Activated naive CD8-positive, alpha-beta T cell treated with anti-CD3 and anti-CD28 coated beads, Interleukin-2, amount 50 U/mL, for 24 hours (primary cell): ENCODE measurements around the gene NUMB.
A peak's percentile ranks its signal among the peaks of the same experiment; 100 is the strongest.
"Not testable (repeated sequence)": the region's sequence is repeated elsewhere in the genome, so short reads cannot be mapped to it uniquely, and the experiment has no call there.

Source experiments
- ATAC-seq: fragments of 150-1000 bp; cut with Tn5 transposase; one replicate; pipeline ENCODE4 v1.10.0; 2021
- DNase-seq: peaks from one replicate; pipeline ENCODE4 v3.0.0; 2021
- H3K27ac Mint-ChIP-seq: one replicate; pipeline ENCODE4 v1.8.0; 2021; ENCODE audit warnings: mild to moderate bottlenecking, mixed read lengths
- H3K27me3 Mint-ChIP-seq: one replicate; pipeline ENCODE4 v1.8.0; 2021; ENCODE audit warnings: mixed read lengths
- H3K36me3 Mint-ChIP-seq: one replicate; pipeline ENCODE4 v1.8.0; 2021; ENCODE audit warnings: low read depth, mixed read lengths
- H3K4me1 Mint-ChIP-seq: one replicate; pipeline ENCODE4 v1.8.0; 2021; ENCODE audit warnings: mixed read lengths
- H3K4me3 Mint-ChIP-seq: one replicate; pipeline ENCODE4 v1.8.0; 2021; ENCODE audit warnings: mild to moderate bottlenecking, moderate library complexity, mixed read lengths
- H3K9me3 Mint-ChIP-seq: one replicate; pipeline ENCODE4 v1.8.0; 2021; ENCODE audit warnings: mixed read lengths

Gene NUMB

DNA sequence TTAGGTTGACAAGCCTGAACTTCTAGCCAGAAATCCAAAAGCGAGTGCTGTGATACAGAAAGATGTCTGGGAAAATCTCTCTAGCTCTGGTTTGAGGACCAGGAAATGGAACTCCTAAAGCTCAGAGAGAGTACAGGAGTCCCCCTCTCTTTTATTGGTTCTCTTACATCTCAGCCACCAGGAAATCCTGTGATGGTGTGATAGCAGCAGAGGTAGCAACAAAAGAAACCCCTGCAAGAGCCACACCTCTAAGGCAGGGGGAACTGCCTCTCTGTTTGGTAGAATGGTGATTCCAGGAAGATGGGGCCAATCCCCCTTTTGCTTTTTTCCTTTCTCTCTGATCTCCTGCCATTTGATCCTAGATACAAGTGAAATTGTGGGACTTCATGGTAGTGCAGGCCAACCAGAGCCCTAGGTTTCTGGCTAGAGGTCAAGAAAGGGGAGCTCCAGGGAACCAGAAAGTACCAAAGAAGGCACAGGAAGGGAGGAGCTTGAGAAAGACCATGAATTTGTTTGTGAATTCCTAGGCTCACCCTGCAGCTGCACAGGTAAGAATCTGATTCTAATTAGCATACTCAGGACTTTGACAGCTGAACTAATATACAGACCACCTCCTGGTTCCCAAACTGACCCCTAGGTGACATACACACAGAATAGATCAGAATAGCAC lies 132.6 kb downstream of the NUMB start:
- ATAC-seq = no peak
- H3K27ac Mint-ChIP-seq = no peak overlapping the region
- H3K4me1 Mint-ChIP-seq = peaks cover 31% of the 10 kb centered on the region

DNA sequence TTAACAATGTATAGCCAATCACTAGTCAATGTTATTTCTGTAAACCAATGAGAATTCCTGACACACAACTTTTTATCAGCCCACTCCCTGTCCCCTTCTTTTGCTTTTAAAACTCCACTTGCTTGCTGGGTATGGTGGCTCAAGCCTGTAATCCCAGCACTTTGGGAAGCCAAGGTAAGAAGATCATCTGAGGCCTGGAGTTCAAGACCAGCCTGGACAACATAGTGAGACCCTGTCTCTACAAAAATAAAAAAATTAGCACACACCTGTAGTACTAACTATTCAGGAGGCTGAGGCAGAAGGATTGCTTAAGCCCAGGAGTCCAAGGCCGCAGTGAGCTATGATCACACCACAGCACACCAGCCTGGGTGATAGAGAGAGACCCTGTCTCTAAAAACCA lies 133.3 kb downstream of the NUMB start:
- no peak for DNase-seq
- H3K4me1 Mint-ChIP-seq = peaks cover 31% of the 10 kb centered on the region
- no peak overlapping the region for H3K4me3 Mint-ChIP-seq
- no peaks in the 10 kb centered on the region for H3K36me3 Mint-ChIP-seq
- no peak for ATAC-seq
- H3K9me3 Mint-ChIP-seq = no peaks in the 10 kb centered on the region
- H3K27ac Mint-ChIP-seq = no peak overlapping the region
- H3K27me3 Mint-ChIP-seq = no peaks in the 10 kb centered on the region

More for the DNA sequence above, 132.6 kb downstream of the NUMB start:
- Mint-ChIP-seq H3K36me3 (no peaks in the 10 kb centered on the region), H3K4me3 (no peak overlapping the region), H3K9me3 (no peaks in the 10 kb centered on the region), H3K27me3 (no peaks in the 10 kb centered on the region)
- no peak for DNase-seq

DNA sequence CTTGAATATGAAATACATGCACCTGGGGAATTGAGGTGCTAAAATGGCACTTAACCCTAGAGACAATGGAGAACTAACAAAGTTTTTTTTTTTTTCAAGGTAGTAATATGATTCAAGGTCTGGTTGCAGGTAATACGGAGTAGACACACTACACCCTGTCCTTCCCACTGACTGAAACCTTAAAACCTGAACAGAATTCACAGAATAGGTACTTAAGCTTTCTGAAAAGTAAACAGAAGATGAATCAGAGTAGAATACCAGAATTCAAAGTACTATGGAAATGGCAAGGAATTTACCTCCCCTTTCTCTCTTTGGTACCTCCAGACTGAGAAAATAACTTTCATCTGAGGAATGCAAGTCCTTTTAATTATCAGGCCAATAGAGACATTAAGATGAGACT lies 133.8 kb downstream of the NUMB start:
- peaks cover 31% of the 10 kb centered on the region for H3K4me1 Mint-ChIP-seq
- no peak for ATAC-seq
- H3K4me3 Mint-ChIP-seq = no peak overlapping the region
- no peaks in the 10 kb centered on the region for H3K9me3 Mint-ChIP-seq
- H3K36me3 Mint-ChIP-seq = peaks cover under 1% of the 10 kb centered on the region
- H3K27ac Mint-ChIP-seq = no peak overlapping the region
- H3K27me3 Mint-ChIP-seq = no peaks in the 10 kb centered on the region
- no peak for DNase-seq

DNA sequence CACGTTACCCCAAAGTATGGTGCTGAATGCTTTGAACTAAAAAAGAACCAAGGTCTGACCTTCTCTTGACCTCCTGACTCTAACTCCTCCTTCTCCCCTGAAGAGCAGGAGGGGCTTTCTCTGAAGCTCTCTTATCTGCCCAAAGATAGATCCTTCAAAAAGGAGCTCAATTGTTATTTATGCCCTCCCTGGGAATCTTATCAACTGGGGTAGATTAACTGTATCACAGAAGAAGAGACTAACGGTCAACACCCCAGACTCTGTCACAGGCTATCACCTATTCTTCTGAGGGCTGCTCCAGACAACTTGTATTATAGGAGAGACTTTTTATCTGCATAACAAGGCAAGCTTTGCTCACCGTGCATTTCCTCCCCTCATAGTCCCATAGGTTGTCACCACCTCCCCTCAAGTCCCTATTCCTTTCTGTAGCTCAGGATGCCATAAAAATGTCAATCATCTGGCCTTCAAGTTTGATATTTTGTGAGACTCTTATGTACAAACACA lies 134.4 kb downstream of the NUMB start:
- Mint-ChIP-seq H3K4me3 (no peak overlapping the region), H3K4me1 (peaks cover 31% of the 10 kb centered on the region), H3K9me3 (no peaks in the 10 kb centered on the region), H3K27ac (no peak overlapping the region), H3K27me3 (no peaks in the 10 kb centered on the region), H3K36me3 (peaks cover 4% of the 10 kb centered on the region)
- DNase-seq (no peak), ATAC-seq (no peak)

DNA sequence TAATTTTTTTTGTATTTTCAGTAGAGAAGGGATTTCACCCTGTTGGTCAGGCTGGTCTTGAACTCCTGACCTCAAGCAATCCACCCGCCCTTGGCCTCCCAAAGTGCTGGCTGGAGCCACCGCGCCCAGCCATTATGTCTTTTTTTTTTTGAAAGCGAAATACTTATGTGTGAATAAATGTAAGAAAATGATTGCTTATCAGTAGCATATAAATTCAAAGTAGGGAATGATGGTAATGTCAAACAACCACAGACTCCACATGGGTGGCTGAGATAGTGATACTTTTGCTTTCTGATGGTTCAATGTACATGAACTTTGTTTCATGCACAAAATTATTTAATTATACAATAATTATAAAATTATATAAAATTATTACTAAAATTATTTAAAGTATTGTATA lies 145.2 kb downstream of the NUMB start:
- H3K27me3 Mint-ChIP-seq = no peaks in the 10 kb centered on the region
- no peaks in the 10 kb centered on the region for H3K36me3 Mint-ChIP-seq
- H3K9me3 Mint-ChIP-seq = no peaks in the 10 kb centered on the region
- DNase-seq = no peak
- H3K27ac Mint-ChIP-seq = no peak overlapping the region
- no peak for ATAC-seq
- no peak overlapping the region for H3K4me3 Mint-ChIP-seq
- H3K4me1 Mint-ChIP-seq = peaks cover 8% of the 10 kb centered on the region

DNA sequence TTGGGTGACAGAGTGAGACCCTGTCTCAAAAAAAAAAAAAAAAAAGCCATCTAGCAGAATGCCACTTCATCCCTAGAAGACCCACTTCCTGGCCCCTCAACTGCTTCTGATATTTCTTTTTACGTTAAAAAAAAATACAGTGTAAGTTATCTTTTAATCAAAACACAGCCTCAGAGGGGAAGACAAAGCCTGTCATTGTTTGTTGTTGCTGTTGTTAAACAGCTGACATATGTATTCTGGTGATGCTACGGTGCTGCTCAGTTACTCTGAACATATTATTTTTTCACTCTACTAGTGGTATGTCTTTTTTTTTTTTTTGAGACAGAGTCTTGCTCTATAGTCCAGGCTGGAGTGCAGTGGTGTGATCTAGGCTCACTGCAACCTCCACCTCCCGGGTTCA lies 145.7 kb downstream of the NUMB start:
- Mint-ChIP-seq H3K4me1 (peaks cover 8% of the 10 kb centered on the region), H3K27ac (no peak overlapping the region), H3K9me3 (no peaks in the 10 kb centered on the region), H3K4me3 (no peak overlapping the region), H3K27me3 (no peaks in the 10 kb centered on the region), H3K36me3 (no peaks in the 10 kb centered on the region)
- ATAC-seq (no peak), DNase-seq (no peak)

DNA sequence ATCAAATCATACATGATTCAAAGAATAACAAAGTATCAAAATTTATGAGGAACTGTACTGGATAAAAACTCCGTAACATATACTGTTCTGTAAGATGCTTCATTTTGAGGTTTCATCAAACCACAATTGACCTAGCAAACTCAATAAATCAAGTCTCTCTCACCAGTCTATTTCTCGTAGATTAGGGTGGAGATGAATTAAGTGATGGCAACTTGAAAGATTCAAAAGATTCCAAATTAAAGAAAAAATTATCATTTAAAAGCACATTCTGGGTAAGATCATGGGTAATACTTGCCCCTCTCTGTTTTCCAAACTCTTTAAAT lies 146.7 kb downstream of the NUMB start:
- no peaks in the 10 kb centered on the region for H3K9me3 Mint-ChIP-seq
- DNase-seq = no peak
- peaks cover 8% of the 10 kb centered on the region for H3K4me1 Mint-ChIP-seq
- H3K27me3 Mint-ChIP-seq = no peaks in the 10 kb centered on the region
- no peak overlapping the region for H3K27ac Mint-ChIP-seq
- no peak overlapping the region for H3K4me3 Mint-ChIP-seq
- H3K36me3 Mint-ChIP-seq = peaks cover 3% of the 10 kb centered on the region
- no peak for ATAC-seq

DNA sequence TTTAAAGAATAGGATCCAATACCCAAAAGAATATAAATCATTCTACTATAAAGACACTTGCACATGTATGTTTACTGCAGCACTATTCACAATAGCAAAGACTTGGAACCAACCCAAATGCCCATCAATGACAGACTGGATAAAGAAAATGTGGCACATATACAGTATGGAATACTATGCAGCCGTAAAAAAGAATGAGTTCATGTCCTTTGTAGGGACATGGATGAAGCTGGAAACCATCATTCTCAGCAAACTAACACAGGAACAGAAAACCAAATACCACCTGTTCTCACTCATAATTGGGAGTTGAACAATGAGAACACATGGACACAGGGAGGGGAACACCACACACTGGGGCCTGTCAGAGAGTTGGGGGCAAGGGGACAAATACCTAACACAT lies 149.1 kb downstream of the NUMB start:
- ATAC-seq, H3K27ac Mint-ChIP-seq, H3K4me3 Mint-ChIP-seq, H3K27me3 Mint-ChIP-seq, H3K9me3 Mint-ChIP-seq, DNase-seq, H3K4me1 Mint-ChIP-seq, H3K36me3 Mint-ChIP-seq: not testable (repeated sequence)

DNA sequence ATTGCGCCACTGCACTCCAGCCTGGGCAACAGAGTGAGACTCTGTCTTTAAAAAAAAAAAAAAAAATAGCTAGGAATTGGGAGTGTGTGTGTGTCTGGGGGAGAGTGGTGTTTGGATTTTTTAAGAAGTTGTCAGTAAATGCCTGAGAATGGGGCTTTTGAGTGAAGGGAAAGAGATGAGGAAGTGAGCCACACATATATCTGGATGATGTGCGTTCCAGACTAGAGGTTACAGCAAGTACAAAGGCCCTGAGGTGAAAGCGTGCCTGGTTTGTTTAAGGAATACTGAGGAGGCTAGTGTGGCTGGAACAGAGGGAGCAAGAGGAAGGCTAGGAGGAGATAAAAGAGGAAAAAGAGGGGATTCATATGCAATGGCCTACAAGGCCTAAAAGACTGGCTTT lies 151.1 kb downstream of the NUMB start:
- no peak for ATAC-seq

DNA sequence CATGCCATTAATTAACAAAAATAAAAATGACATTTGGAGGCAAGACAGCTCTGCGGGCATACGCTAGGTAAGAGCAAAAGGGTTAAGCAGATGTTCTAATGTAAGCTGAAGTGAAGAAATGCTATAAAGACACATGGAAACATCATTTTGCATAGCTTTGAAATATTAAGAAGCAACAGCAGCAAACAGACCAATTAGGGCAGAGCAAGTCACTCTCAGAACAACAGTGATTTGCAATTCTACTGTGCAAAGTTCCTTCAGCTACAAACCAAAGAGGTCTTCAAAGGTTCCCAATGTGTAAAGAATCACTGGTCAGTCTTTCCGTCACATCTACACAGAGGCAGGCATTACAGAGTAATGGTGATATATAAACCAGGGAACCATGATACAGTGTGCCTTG lies 152.8 kb downstream of the NUMB start:
- DNase-seq (no peak), ATAC-seq (no peak)
- H3K27ac Mint-ChIP-seq = no peak overlapping the region
- H3K27me3 Mint-ChIP-seq = no peaks in the 10 kb centered on the region
- H3K36me3 Mint-ChIP-seq = peaks cover 3% of the 10 kb centered on the region
- peaks cover 5% of the 10 kb centered on the region for H3K4me1 Mint-ChIP-seq
- H3K9me3 Mint-ChIP-seq = no peaks in the 10 kb centered on the region
- no peak overlapping the region for H3K4me3 Mint-ChIP-seq

More for the DNA sequence above, 151.1 kb downstream of the NUMB start:
- Mint-ChIP-seq H3K4me1 (peaks cover 11% of the 10 kb centered on the region), H3K27ac (peak overlapping the region; percentile 33), H3K9me3 (no peaks in the 10 kb centered on the region), H3K27me3 (no peaks in the 10 kb centered on the region), H3K36me3 (peaks cover 3% of the 10 kb centered on the region), H3K4me3 (no peak overlapping the region)
- DNase-seq = no peak

DNA sequence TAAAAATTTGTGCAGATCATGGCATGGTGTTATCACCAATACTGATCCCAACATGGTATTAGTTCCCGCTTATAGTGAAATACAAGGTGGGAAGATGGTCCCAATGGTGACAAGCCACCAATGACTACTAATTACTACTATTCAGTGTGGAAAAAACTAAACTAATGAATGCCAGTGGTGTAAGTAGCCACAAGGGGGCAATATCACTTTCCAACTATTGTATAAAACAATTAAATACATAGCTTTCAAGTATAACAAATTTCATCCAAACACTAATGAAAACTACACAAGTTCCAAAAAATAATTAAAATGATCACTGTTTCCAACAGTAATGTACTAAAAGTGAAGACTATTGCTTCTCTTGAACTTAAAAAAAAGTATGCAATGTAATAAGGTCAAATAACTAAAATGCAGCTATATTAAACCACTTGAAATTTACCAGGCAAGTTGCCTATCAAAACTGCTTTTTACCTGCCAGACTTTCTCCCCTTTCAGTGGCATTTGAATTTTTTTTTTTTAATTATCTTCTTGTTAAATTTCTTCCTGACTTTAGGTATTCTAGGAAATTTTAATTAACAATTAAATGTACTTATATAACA lies 163.0 kb downstream of the NUMB start:
- H3K36me3 Mint-ChIP-seq = peaks cover 15% of the 10 kb centered on the region
- H3K27ac Mint-ChIP-seq = no peak overlapping the region
- no peaks in the 10 kb centered on the region for H3K27me3 Mint-ChIP-seq
- H3K9me3 Mint-ChIP-seq = no peaks in the 10 kb centered on the region
- no peak overlapping the region for H3K4me3 Mint-ChIP-seq
- no peak for DNase-seq
- no peak for ATAC-seq
- peaks cover 18% of the 10 kb centered on the region for H3K4me1 Mint-ChIP-seq

DNA sequence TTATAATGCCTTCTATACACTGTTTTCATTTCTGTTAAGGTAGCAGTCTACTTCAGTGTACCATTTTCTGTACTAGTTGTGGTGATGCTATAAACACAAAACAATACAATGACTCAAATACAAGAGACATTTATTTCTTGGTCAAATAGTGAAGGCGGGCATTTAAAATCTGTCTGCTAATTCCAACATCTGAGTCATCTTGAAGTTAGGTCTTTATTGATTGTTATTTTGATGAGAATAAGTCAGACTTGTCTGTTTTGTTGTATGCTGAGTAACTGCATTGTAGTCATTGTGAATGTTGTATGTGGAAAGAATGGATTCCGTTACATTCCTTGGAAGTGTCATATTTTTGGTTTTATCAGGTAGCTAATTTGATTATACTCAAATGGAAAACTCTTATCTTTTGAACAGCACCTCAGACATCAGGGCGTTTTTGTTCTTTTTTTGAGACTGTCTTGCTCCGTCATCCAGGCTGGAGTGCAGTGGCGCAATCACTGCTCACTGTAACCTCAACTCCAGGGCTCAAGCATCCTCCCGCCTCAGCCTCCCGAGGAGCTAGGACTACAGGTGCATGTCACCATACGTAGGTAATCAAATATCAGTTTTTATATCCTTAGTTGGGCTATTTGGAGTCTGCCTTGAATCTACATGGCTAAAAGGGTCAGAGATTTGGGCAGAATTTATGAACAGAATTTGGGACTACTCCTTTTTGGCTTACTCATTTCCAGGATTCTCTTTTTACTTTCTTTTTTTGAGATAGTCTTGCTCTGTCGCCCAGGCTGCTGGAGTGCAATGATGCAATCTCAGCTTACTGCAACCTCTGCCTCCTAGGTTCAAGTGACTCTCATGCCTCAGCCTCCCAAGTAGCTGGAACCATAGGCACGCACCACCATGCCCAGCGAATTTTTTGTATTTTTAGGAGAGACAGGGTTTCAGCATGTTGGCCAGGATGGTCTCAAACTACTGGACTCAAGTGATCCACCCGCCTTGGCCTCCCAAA lies 164.3 kb downstream of the NUMB start:
- Mint-ChIP-seq H3K4me3 (no peak overlapping the region), H3K27me3 (no peaks in the 10 kb centered on the region), H3K4me1 (peaks cover 30% of the 10 kb centered on the region), H3K27ac (no peak overlapping the region), H3K9me3 (no peaks in the 10 kb centered on the region), H3K36me3 (peaks cover 15% of the 10 kb centered on the region)
- no peak for DNase-seq
- ATAC-seq = no peak

DNA sequence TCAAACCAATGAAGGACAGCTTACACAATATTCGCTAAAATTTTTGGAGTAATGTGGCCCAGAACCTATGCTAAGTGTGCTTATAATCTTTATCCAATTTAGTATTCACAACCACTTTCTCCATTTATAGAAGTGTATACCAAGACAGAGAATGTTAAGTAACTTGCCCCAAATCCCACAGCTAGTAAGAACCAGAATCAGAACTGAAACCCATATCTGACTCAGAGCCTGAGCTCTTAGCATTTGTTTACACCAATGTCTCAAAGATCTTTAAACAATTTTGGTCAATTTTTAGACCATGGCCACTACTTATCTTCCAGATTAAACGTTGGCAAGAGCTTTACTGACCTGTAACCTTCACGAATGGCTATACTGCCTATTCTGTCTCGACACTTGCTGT lies 168.1 kb downstream of the NUMB start:
- peak; percentile 83 for ATAC-seq
- peaks cover 33% of the 10 kb centered on the region for H3K4me1 Mint-ChIP-seq
- peak overlapping the region; percentile 47 for H3K27ac Mint-ChIP-seq
- no peaks in the 10 kb centered on the region for H3K27me3 Mint-ChIP-seq
- H3K36me3 Mint-ChIP-seq = peaks cover 29% of the 10 kb centered on the region
- peak overlapping the region; percentile 4 for H3K4me3 Mint-ChIP-seq
- no peaks in the 10 kb centered on the region for H3K9me3 Mint-ChIP-seq
- no peak for DNase-seq

DNA sequence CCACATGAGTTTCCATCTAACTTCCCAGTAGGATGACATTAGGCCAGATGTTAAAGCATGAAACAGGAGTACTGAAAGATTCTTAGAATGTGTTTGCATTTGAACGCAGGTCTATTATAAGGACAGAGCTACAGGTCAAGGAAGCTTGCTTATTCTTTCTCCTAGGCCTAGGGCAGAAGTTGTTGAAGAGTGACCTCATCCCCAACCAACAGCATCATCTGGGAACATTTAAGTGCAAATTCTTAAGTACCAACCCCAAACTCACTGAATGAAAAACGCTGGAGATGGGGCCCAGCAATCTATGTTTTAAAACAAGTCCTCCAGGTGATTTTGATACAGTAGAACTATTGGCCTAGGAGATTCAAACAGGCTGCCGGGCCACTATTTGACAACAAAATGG lies 168.6 kb downstream of the NUMB start:
- H3K4me3 Mint-ChIP-seq = no peak overlapping the region
- H3K27me3 Mint-ChIP-seq = no peaks in the 10 kb centered on the region
- ATAC-seq (no peak), DNase-seq (no peak)
- H3K4me1 Mint-ChIP-seq = peaks cover 33% of the 10 kb centered on the region
- no peak overlapping the region for H3K27ac Mint-ChIP-seq
- H3K36me3 Mint-ChIP-seq = peaks cover 34% of the 10 kb centered on the region
- no peaks in the 10 kb centered on the region for H3K9me3 Mint-ChIP-seq

DNA sequence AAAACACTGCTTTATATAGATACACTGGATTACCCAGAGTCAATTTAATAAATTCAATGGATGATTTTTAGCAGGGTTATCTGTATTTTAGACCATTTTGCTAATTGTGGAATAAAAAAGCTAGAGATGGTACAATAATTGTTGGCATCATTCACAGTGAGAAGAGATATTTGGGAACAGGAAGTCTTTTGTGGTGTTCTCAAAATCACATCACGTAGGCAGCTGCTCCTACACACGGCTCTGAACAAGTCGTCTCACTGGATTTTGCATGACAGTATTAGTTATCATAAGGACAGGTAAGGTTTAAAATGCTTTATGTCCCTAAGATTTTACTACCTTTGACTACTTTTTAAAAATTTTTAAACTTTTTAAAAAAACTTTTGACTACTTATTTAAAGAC lies 169.0 kb downstream of the NUMB start:
- H3K27me3 Mint-ChIP-seq = no peaks in the 10 kb centered on the region
- H3K4me1 Mint-ChIP-seq = peaks cover 33% of the 10 kb centered on the region
- no peak for ATAC-seq
- no peak overlapping the region for H3K4me3 Mint-ChIP-seq
- no peaks in the 10 kb centered on the region for H3K9me3 Mint-ChIP-seq
- peaks cover 36% of the 10 kb centered on the region for H3K36me3 Mint-ChIP-seq
- no peak overlapping the region for H3K27ac Mint-ChIP-seq
- DNase-seq = no peak
